Stimulated activated CD4-positive, alpha-beta T cell treated with anti-CD3 and anti-CD28 coated beads, Interleukin-15, amount 100 ng/mL, for 24 hours (primary cell): ENCODE data around the gene TLR2.

Source experiments
- DNase-seq: peaks from one replicate; pipeline ENCODE4 v3.0.0-alpha.2; 2020

TLR2 gene

DNA sequence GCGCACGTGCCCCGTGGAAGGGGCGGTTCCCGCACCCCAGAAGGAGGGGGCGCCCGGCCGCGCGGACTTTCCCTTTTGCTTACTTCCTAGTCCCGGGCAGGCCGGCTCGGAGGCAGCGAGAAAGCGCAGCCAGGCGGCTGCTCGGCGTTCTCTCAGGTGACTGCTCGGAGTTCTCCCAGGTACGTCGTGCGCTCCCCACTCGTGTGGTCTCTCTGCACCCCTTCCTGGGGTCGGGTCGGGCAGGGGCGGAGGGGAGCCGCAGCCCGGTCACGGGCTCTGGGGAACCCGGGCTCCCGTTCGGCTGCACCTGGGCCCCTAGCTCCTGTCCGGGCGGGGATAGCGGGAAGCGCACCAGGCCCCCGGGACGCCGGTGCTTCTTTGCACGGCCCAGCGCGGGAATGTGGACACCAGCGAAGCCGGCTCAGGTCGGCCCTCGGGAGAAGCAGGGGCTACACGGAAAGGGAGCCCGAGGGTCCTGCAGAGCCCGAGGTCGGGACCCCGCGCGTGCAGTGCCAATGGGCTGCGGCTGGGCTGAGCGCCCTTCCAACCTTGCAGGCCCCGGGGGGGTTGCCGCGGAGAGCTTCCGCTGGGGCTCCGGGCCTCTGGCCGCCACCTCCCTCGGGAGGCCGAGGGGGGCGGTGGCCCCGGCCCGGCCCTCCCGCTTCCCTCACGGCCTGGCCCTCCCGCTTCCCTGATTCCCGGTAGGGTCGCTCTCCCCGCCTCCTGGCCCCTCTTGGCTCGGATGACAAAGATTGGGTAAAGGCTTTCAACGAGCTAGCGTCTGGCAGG, at the start of gene TLR2:
TSS of gene TLR2 (plus strand) at position 99 of the 789 bp plus-strand sequence. CDS start 18,628 bp downstream, outside the sequence.
- peak; percentile 80 for DNase-seq

- no peak for DNase-seq
These were observed 49.2 kb upstream of the TLR2 start for GRCh38 chr4:153634738-153635353.

GRCh38 chr4:153635846-153636245, 48.2 kb upstream of the TLR2 start:
- no peak for DNase-seq

DNA sequence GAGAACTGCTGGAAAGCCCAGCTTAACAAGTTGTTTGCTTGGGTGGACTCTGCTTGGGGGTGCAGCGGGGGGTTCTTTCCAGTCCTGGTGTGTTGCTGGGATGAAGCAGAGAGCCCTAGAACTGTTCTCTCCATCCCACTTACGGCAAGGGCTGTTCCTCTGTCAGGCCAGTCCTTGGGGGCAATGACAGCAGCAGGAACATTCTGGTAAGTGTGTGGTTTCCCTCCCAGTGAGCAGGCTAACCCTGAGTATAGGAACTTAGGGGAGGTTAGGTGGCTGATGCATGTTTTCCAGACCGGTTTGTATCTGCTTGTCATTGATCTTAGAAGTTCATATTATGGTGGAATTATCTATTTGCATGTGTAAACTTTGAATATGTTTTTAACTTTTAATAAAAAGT, 46.9 kb upstream of the TLR2 start:
- no peak for DNase-seq

GRCh38 chr4:153638011-153638410, 46.1 kb upstream of the TLR2 start:
- DNase-seq, result no peak

DNA sequence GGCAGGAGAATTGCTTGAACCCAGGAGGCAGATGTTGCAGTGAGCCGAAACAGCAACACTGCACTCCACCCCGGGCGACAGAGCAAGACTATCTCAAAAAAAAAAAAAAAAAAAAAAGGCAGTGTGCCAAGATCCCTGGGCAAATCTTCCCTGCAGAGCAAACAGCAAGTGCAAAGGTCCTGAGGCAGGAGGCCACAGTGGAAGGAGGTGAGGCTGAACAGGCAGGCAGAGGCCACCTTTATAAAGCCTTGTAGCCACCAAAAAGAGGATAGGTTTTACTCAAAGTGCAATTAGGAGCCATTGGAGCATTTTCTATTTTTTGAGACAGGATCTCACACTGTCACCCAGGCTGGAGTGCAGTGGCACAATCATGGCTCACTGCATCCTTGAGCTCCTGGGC, 45.1 kb upstream of the TLR2 start:
- DNase-seq, result no peak

DNA sequence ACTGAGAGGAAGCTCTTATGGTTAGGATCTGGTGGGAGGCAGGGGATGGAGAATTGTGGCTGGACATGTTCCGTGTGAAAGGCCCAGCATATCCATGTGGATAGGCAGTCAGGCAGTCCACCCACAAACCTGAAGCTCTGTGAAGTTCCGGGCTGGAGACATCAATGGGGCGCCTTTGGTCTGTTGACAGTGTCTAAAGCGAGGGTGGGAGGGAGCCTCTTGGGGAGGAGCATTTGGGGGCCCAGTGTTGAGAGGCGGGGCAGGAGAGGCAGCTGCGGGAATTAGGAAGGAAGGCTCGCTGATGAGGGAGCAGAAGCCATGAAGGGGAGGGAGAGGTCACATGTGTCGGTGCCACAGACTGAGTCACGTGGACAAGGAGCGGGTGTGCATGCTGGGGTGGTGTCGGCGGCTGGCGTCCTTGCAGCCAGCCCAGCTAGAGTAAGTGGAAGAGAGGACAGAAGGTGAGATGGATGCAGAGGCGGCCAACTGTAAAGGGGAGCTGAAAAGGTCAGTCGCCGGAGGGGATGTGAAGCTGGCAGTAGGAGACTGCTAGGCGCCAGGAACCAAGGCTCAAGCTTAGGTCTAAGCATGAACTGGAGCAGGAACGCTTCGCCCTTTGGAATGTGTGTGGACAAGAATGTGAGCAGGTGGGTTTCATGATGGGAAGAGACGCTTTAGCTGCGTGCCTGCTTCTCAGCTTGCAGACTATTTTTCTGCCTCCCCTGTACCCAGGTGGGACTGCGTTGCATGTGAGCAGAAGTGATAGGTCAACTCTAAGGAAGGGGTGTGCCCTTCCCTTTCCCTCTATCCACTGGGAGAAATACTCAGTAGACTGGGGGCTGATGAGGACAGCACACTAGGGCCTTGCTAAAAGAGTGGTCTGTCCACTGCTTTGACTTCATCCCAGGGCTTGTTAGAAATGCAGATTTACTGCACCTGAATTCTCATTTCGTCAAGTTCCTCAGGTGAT, 44.0 kb upstream of the TLR2 start:
- DNase-seq, result no peak

DNA sequence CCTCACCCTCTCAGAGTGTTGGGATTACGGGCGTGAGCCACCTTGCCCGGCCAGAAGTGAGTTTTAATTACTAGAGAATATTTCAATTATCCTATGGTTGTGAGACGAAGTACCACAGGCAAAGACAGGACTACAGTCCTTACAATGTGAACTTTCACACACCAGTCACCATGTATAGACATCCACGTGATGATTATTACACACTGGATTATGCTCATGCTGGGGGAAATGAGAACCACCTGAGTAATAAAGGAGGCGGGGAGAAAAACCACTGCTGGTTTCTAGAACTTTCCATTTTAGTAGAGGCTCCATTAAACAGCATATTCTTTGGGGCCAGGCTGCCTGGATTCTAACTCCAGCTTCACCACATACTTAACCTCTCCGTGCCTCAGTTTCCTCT, 42.5 kb upstream of the TLR2 start:
- no peak for DNase-seq

DNA sequence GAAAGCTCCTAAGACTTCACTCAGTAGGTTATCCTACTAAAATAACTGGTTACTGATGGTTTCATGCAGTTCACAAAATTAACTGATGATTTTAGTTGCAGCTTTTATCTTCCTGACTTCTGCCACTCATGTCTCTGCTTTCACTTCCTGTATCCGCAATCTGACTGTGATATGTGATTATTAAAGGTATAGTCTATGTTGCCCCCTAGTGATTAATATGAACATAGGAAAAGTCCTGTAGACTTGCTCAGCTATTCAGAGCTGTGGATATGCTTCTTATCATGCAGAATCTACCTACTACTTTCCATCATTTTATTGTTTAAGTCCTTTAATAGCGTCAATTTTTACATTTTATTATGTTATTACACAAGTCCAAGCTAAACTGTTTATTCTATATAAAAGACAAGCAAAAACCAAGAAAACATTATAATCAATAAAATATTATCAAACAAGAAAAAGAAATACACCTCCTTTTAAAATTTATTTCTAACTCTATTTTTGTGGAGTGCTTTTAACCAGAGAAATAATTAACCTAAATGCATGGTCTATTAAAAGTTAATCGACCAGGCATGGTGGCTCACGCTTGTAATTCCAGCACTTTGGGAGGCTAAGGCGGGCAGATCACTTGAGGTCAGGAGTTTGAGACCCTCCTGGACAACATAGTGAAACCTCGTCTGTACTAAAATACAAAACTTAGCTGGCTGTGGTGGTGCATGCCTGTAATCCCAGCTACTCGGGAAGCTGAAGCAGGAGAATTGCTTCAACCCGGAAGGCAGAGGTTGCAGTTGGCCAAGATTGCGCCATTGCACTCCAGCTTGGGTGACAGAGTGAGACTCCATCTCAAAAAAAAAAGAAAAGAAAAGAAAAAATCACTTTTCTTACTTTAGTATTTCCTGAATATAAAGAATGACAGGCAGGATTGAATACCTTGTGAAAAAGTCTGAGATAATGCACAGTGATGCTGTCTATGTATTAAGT, 40.4 kb upstream of the TLR2 start:
- no peak for DNase-seq

GRCh38 chr4:153645183-153645582, 38.9 kb upstream of the TLR2 start:
- DNase-seq, result peak; percentile 33

DNA sequence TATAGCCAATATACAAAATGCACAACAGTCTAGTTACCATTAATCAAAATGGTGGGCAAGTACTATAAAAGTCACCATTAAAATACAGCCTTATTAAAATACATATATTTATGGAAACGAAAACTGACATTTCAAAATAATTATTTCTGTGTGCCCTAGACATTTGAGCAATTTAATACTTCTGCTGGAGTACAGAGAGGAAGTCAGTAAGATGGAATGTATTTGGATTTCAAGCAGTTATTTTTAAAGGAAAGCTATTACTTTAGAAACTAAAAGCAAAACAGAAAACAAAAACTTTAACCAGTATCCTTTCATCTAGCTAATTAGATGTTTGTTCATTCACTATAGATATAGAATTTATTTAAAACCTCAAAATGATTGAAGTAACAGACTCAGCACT, 37.8 kb upstream of the TLR2 start:
- no peak for DNase-seq

DNA sequence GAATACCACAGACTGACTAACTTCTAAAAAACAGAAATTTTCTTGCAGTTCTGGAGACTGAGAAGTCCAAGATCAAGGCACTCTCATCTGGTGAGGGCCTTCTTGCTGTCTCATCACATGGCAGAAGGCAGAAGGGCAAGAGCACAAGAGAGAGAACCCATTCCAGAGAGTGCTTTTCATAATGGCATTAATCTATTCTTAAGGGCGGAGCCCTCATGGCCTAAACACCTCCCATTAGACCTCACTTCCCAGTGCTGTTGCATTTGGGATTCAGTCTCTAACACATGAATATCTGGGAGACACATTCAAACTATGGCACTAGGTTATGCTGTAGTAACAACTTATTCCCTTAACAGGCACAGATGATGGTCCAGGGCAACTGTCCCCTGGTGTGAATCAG, 37.1 kb upstream of the TLR2 start:
- no peak for DNase-seq

GRCh38 chr4:153647975-153648374, 36.1 kb upstream of the TLR2 start:
- no peak for DNase-seq

GRCh38 chr4:153649572-153649991, 34.5 kb upstream of the TLR2 start:
- DNase-seq, result no peak

- no peak for DNase-seq
These were observed 33.0 kb upstream of the TLR2 start for GRCh38 chr4:153651116-153651515.

- DNase-seq, result peak; percentile 67
These were observed 32.5 kb upstream of the TLR2 start for GRCh38 chr4:153651587-153651986.

DNA sequence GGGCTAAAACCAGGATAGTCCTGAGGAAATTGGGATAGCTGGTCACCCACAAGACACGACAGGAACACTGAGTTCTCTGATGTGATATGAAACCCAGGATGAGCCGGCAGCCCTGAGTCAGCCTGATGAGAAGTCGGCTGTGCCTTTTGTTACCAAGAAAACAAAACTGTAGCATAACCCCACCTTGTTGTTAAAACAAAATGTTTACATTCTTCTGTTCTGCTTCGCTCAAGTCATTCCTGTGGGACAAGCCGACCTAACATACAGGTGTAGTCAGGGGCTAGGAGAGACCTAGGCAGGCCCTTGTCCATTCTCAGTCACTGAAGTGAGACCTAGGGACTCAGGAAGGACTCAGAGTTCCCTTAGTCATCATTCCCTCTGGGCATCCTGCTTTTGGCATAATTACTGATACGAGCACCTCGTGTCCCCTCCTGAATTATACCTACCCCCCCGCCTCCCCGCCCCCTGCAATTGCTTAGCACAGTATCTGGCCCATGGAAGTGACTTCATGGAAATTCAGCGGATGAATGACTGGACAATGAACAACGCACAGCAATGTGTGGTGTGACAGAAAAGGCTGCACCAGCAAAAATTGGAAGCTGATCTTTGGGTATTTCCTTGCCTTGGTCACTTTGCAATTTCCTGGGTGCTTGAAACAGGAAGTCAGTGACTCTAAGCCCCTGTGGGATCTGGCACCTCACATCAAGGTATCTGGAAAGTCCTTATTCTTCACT, 31.9 kb upstream of the TLR2 start:
- DNase-seq, result peak; percentile 39

DNA sequence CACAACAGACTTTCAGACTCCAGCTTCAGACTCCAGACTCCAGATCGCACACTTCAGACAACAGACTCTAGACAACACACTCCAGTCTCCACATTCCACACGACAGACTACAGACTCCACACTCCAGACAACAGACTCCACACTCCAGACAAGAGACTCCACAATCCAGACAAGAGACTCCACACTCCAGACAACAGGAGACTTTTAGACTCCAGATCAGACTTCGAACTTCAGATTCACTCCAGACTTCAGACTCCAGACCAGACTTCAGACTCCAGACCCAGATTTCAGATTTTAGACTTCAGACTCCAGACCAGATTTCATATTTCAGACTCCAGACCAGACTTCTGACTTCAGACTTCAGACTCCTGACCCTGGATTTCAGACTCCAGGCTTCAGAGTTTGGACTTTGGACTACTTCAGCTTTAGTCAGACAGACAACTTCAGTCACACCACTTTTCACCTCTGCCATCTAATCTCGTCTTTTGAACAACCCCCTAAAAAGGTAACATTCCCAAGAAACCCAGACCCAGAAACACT, 29.0 kb upstream of the TLR2 start:
- DNase-seq, result no peak

DNA sequence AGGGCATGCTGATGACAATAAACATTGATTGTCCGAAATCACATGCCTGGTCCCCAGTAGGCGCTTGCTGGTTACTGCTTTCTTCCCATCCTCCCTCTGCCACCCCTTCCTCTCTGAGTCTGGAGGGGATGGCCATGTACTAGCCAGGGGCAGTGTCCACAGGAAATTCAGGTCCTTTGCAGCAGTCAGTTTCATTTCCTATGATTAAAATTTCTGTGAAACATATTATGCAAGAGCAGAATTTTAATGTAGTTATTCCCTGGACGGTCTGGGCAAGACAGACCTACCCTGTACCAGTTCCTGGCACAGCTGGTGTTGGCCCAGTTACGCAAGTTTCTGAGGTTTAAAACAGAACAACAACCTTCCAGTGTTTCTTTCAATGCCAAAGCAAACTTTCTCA, 28.2 kb upstream of the TLR2 start:
- no peak for DNase-seq

- no peak for DNase-seq
These were observed 22.8 kb upstream of the TLR2 start for GRCh38 chr4:153661215-153661822.

- DNase-seq, result no peak
These were observed 22.2 kb upstream of the TLR2 start for GRCh38 chr4:153661908-153662307.
